Astrocyte of the spinal cord (primary cell): ENCODE measurements around the gene CDS2.

Experiments
- DNase-seq: peaks from one replicate; pipeline ENCODE4 v3.0.0; 2011; ENCODE audit warnings: low read depth, low spot score
- H3K4me3 ChIP-seq: 2 replicates; pipeline ENCODE4 v1.5.1; 2011; ENCODE audit warnings: low read depth, mild to moderate bottlenecking, low read length, moderate library complexity
- CTCF ChIP-seq: IDR thresholded peaks from 2 replicates; pipeline ENCODE4 v1.5.1; 2012; ENCODE audit warnings: low read depth, mild to moderate bottlenecking, low read length, inconsistent platforms
- in situ Hi-C: cut with HindIII; loops from 2 replicates; pipeline ENCODE4 v1.10.0; 2017; ENCODE audit warnings: low sequenced_read_pairs

CDS2 gene

GRCh38 chr20:5155404-5155803 lies 28.6 kb downstream of the CDS2 start:
- DNase-seq = no peak
- no peak for TF ChIP-seq CTCF
- H3K4me3 ChIP-seq = no peak overlapping the region
- in situ Hi-C loops = no loop called here

- no peak overlapping the region for H3K4me3 ChIP-seq
- in situ Hi-C loops = no loop called here
- no peak for TF ChIP-seq CTCF
- DNase-seq = peak; percentile 35
Measured at GRCh38 chr20:5156675-5157448, 30.1 kb downstream of the CDS2 start.

GRCh38 chr20:5159928-5160327 lies 33.1 kb downstream of the CDS2 start:
- in situ Hi-C loops = no loop called here
- DNase-seq = no peak
- no peak for TF ChIP-seq CTCF
- H3K4me3 ChIP-seq = no peak overlapping the region

GRCh38 chr20:5160882-5161281 lies 34.1 kb downstream of the CDS2 start:
- in situ Hi-C loops = no loop called here
- no peak overlapping the region for H3K4me3 ChIP-seq
- DNase-seq = no peak
- TF ChIP-seq CTCF = no peak

- in situ Hi-C loops = no loop called here
- DNase-seq = no peak
- no peak for TF ChIP-seq CTCF
- no peak overlapping the region for H3K4me3 ChIP-seq
Measured at GRCh38 chr20:5161536-5162164, 34.8 kb downstream of the CDS2 start.

- H3K4me3 ChIP-seq = no peak overlapping the region
- in situ Hi-C loops = no loop called here
- DNase-seq = no peak
- TF ChIP-seq CTCF = no peak
Measured at GRCh38 chr20:5164645-5165625, 38.1 kb downstream of the CDS2 start.
